PC-3 (cell line): ENCODE measurements around the gene PRELID2.

Source experiments
- CTCF ChIP-seq: fragments of 300-600 bp; sonication (generic); conservative IDR thresholded peaks from 2 replicates; pipeline ENCODE4 v1.5.1; 2017; ENCODE audit warnings: antibody characterized with exemption, low read depth, mild to moderate bottlenecking, low read length
- EZH2 ChIP-seq: fragments of 300-600 bp; sonication (generic); IDR thresholded peaks from one replicate; pipeline ENCODE4 v1.6.1; 2017; ENCODE audit warnings: antibody characterized with exemption, mild to moderate bottlenecking, low read length; ENCODE audit not compliant: unreplicated experiment

GRCh38 chr5:145856285-145856818, 21.2 kb upstream of the PRELID2 start:
- TF ChIP-seq CTCF (no peak), EZH2 (no peak)
